ENCODE data around the gene SLC38A11.
"Not testable (repeated sequence)": the region's sequence is repeated elsewhere in the genome, so short reads cannot be mapped to it uniquely, and the experiment has no call there.

SLC38A11 gene

DNA sequence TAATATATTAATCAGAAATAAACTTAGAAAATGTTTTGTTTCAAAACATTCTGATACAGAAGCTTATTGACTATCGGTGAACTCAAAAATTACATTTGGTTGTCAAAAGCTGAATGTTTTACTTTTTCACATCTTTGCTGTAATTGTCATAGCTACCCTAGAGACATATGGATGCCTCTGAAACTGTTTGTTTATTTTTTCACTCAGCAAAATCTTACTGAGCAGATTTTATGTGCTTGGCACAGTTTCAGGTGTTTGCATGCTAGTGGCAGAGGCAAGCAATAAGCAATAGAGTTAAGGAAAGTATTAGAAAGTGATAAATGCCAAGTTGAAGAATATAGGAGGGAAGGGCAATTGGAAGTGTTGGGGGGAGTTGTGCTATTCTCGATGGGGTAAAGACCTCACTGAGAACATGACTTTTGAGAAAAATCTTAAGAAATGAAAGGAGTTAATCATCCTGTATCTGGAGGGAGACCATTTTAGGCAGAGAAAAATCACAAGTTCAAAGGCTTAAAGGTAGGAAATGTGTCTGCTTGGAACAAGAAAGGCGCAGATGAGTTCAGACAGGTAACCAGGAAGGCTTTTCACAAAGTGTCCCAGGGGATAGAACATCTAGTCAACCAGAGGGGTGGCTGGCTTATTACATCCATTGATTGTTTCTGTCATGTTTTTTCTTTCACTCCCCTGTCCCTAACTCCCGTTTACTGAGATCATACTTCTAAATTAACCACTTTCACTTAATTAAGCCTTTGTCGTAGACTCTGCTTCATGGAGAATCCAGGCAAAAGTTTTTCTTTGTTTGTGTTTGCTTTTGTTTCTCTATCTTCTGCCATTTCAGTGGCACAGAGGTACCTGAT is 86.5 kb downstream of the SLC38A11 start:
- no peaks in the 10 kb centered on the region for H3K4me1 ChIP-seq (ENCODE audit: control insufficient read depth in 2 of 2, insufficient read depth in 2 of 2, low read length in 2 of 2)
- H3K36me3 ChIP-seq (ENCODE audit: control insufficient read depth in 2 of 2, insufficient read depth in 2 of 2, low read length in 2 of 2), result no peaks in the 10 kb centered on the region
- H3K4me3 ChIP-seq (ENCODE audit: low read length in 2 of 2), result no peak overlapping the region
- H3K27ac ChIP-seq (ENCODE audit: low read depth in 2 of 2, low read length in 2 of 2), result no peak overlapping the region
- no peaks in the 10 kb centered on the region for H3K27me3 ChIP-seq (ENCODE audit: control insufficient read depth in 2 of 2, insufficient read depth in 2 of 2, low read length in 2 of 2)
- no peak overlapping the region for H3K9ac ChIP-seq (ENCODE audit: low read depth in 1 of 2, low read length in 2 of 2)
- H3K9me3 ChIP-seq (ENCODE audit: control insufficient read depth in 2 of 2, low read length in 2 of 2), result no peaks in the 10 kb centered on the region

- Histone ChIP-seq H3K9me3 (ENCODE audit: control insufficient read depth in 2 of 2, low read length in 2 of 2) (no peaks in the 10 kb centered on the region), H3K27ac (ENCODE audit: low read depth in 2 of 2, low read length in 2 of 2) (no peak overlapping the region), H3K36me3 (ENCODE audit: control insufficient read depth in 2 of 2, insufficient read depth in 2 of 2, low read length in 2 of 2) (no peaks in the 10 kb centered on the region), H3K9ac (ENCODE audit: low read depth in 1 of 2, low read length in 2 of 2) (no peak overlapping the region), H3K4me1 (ENCODE audit: control insufficient read depth in 2 of 2, insufficient read depth in 2 of 2, low read length in 2 of 2) (no peaks in the 10 kb centered on the region), H3K4me3 (ENCODE audit: low read length in 2 of 2) (no peak overlapping the region), H3K27me3 (ENCODE audit: control insufficient read depth in 2 of 2, insufficient read depth in 2 of 2, low read length in 2 of 2) (no peaks in the 10 kb centered on the region)
Observed at GRCh38 chr2:164867779-164868397, 87.4 kb downstream of the SLC38A11 start.

DNA sequence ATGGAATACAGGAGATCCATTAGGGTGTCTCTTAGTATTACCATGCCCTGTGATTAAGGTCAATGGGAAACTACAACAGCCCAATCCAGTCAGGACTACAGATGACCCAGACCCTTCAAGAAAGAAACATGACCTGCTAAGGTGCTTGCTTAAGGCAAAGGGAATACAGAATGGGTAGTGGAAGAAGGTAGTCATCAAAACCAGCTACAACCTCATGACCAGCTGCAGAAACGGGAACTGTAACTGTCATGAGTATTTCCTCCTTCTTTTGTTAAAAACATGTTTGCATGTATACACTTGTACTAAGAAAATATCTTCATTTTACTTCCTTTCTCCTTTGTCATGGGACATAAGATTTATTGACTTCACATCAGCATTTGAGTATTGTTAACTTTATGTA is 88.9 kb downstream of the SLC38A11 start:
- H3K4me3 ChIP-seq (ENCODE audit: low read length in 2 of 2); H3K9me3 ChIP-seq (ENCODE audit: control insufficient read depth in 2 of 2, low read length in 2 of 2); H3K4me1 ChIP-seq (ENCODE audit: control insufficient read depth in 2 of 2, insufficient read depth in 2 of 2, low read length in 2 of 2); H3K9ac ChIP-seq (ENCODE audit: low read depth in 1 of 2, low read length in 2 of 2); H3K27ac ChIP-seq (ENCODE audit: low read depth in 2 of 2, low read length in 2 of 2); H3K36me3 ChIP-seq (ENCODE audit: control insufficient read depth in 2 of 2, insufficient read depth in 2 of 2, low read length in 2 of 2); H3K27me3 ChIP-seq (ENCODE audit: control insufficient read depth in 2 of 2, insufficient read depth in 2 of 2, low read length in 2 of 2): not testable (repeated sequence)

GRCh38 chr2:164860694-164861042 is 94.7 kb downstream of the SLC38A11 start:
- Histone ChIP-seq H3K4me3 (ENCODE audit: low read length in 2 of 2) (no peak overlapping the region), H3K27me3 (ENCODE audit: control insufficient read depth in 2 of 2, insufficient read depth in 2 of 2, low read length in 2 of 2) (no peaks in the 10 kb centered on the region), H3K4me1 (ENCODE audit: control insufficient read depth in 2 of 2, insufficient read depth in 2 of 2, low read length in 2 of 2) (no peaks in the 10 kb centered on the region), H3K36me3 (ENCODE audit: control insufficient read depth in 2 of 2, insufficient read depth in 2 of 2, low read length in 2 of 2) (no peaks in the 10 kb centered on the region), H3K27ac (ENCODE audit: low read depth in 2 of 2, low read length in 2 of 2) (no peak overlapping the region), H3K9ac (ENCODE audit: low read depth in 1 of 2, low read length in 2 of 2) (no peak overlapping the region), H3K9me3 (ENCODE audit: control insufficient read depth in 2 of 2, low read length in 2 of 2) (no peaks in the 10 kb centered on the region)

DNA sequence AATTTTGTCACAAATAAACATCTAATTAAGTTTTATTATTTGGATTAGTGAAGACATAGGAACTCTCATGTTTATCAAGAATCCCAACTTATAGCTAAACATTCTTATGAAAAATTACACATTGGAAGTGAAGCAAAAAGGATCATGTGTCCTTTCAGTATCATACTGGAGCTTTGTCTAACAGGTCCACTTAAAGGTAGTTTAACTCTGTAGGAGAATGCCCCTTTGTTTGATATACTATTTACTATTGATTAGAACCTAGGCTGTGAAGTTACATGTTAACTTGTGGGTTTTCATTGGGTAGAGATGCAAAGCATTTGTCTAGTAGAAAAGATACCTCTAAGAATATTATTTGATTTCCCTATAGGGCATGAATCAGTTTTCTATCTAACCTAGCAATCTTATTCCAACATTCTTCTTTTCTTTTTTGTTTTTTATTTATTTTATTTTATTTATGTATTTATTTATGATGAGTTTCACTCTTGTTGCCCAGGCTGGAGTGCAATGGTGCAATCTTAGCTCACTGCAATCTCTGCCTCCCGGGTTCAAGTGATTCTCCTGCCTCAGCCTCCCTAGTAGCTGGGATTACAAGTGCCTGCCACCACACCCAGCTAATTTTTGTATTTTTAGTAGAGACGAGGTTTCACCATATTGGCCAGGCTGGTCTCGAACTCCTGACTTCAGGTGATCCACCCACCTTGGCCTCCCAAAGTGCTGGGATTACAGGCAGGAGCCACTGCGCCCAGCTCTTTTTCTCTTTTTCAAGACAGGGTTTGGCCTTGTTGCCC is 95.2 kb downstream of the SLC38A11 start:
- H3K4me1 ChIP-seq (ENCODE audit: control insufficient read depth in 2 of 2, insufficient read depth in 2 of 2, low read length in 2 of 2); H3K4me3 ChIP-seq (ENCODE audit: low read length in 2 of 2); H3K36me3 ChIP-seq (ENCODE audit: control insufficient read depth in 2 of 2, insufficient read depth in 2 of 2, low read length in 2 of 2); H3K27me3 ChIP-seq (ENCODE audit: control insufficient read depth in 2 of 2, insufficient read depth in 2 of 2, low read length in 2 of 2); H3K9ac ChIP-seq (ENCODE audit: low read depth in 1 of 2, low read length in 2 of 2); H3K9me3 ChIP-seq (ENCODE audit: control insufficient read depth in 2 of 2, low read length in 2 of 2); H3K27ac ChIP-seq (ENCODE audit: low read depth in 2 of 2, low read length in 2 of 2): not testable (repeated sequence)

- H3K27ac ChIP-seq (ENCODE audit: low read depth in 2 of 2, low read length in 2 of 2), result no peak overlapping the region
- no peak overlapping the region for H3K4me3 ChIP-seq (ENCODE audit: low read length in 2 of 2)
- H3K9ac ChIP-seq (ENCODE audit: low read depth in 1 of 2, low read length in 2 of 2), result no peak overlapping the region
- no peaks in the 10 kb centered on the region for H3K27me3 ChIP-seq (ENCODE audit: control insufficient read depth in 2 of 2, insufficient read depth in 2 of 2, low read length in 2 of 2)
- H3K9me3 ChIP-seq (ENCODE audit: control insufficient read depth in 2 of 2, low read length in 2 of 2), result no peaks in the 10 kb centered on the region
- no peaks in the 10 kb centered on the region for H3K4me1 ChIP-seq (ENCODE audit: control insufficient read depth in 2 of 2, insufficient read depth in 2 of 2, low read length in 2 of 2)
- no peaks in the 10 kb centered on the region for H3K36me3 ChIP-seq (ENCODE audit: control insufficient read depth in 2 of 2, insufficient read depth in 2 of 2, low read length in 2 of 2)
Observed at GRCh38 chr2:164859251-164859818, 96.0 kb downstream of the SLC38A11 start.

DNA sequence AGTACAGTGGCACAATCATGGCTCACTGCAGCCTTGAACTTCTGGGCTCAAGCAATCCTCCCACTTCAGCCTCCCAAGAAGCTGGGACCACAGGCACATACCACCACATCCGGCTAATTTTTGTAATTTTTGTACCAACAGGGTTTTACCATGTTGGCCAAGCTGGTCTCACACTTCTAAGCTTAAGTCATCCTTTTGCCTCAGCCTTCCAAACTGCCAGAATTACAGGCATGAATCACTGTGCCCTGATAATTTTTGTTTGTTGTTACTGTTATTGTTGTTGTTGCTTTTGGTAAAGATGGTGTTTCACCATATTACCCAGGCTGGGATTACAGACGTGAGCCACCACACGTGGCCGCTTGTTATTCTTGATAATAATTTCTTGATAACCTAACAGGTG is 103.2 kb downstream of the SLC38A11 start:
- H3K27me3 ChIP-seq (ENCODE audit: control insufficient read depth in 2 of 2, insufficient read depth in 2 of 2, low read length in 2 of 2), result no peaks in the 10 kb centered on the region
- no peaks in the 10 kb centered on the region for H3K9me3 ChIP-seq (ENCODE audit: control insufficient read depth in 2 of 2, low read length in 2 of 2)
- H3K4me1 ChIP-seq (ENCODE audit: control insufficient read depth in 2 of 2, insufficient read depth in 2 of 2, low read length in 2 of 2), result no peaks in the 10 kb centered on the region
- no peak overlapping the region for H3K27ac ChIP-seq (ENCODE audit: low read depth in 2 of 2, low read length in 2 of 2)
- H3K9ac ChIP-seq (ENCODE audit: low read depth in 1 of 2, low read length in 2 of 2), result no peak overlapping the region
- H3K4me3 ChIP-seq (ENCODE audit: low read length in 2 of 2), result no peak overlapping the region
- no peaks in the 10 kb centered on the region for H3K36me3 ChIP-seq (ENCODE audit: control insufficient read depth in 2 of 2, insufficient read depth in 2 of 2, low read length in 2 of 2)

GRCh38 chr2:164850235-164850634 is 105.1 kb downstream of the SLC38A11 start:
- Histone ChIP-seq H3K9ac (ENCODE audit: low read depth in 1 of 2, low read length in 2 of 2) (no peak overlapping the region), H3K9me3 (ENCODE audit: control insufficient read depth in 2 of 2, low read length in 2 of 2) (no peaks in the 10 kb centered on the region), H3K4me3 (ENCODE audit: low read length in 2 of 2) (no peak overlapping the region), H3K27me3 (ENCODE audit: control insufficient read depth in 2 of 2, insufficient read depth in 2 of 2, low read length in 2 of 2) (no peaks in the 10 kb centered on the region), H3K36me3 (ENCODE audit: control insufficient read depth in 2 of 2, insufficient read depth in 2 of 2, low read length in 2 of 2) (no peaks in the 10 kb centered on the region), H3K4me1 (ENCODE audit: control insufficient read depth in 2 of 2, insufficient read depth in 2 of 2, low read length in 2 of 2) (no peaks in the 10 kb centered on the region), H3K27ac (ENCODE audit: low read depth in 2 of 2, low read length in 2 of 2) (no peak overlapping the region)

GRCh38 chr2:164849506-164849905 is 105.8 kb downstream of the SLC38A11 start:
- H3K9ac ChIP-seq (ENCODE audit: low read depth in 1 of 2, low read length in 2 of 2), result no peak overlapping the region
- H3K4me3 ChIP-seq (ENCODE audit: low read length in 2 of 2), result no peak overlapping the region
- no peaks in the 10 kb centered on the region for H3K36me3 ChIP-seq (ENCODE audit: control insufficient read depth in 2 of 2, insufficient read depth in 2 of 2, low read length in 2 of 2)
- H3K27ac ChIP-seq (ENCODE audit: low read depth in 2 of 2, low read length in 2 of 2), result no peak overlapping the region
- H3K9me3 ChIP-seq (ENCODE audit: control insufficient read depth in 2 of 2, low read length in 2 of 2), result no peaks in the 10 kb centered on the region
- H3K27me3 ChIP-seq (ENCODE audit: control insufficient read depth in 2 of 2, insufficient read depth in 2 of 2, low read length in 2 of 2), result no peaks in the 10 kb centered on the region
- no peaks in the 10 kb centered on the region for H3K4me1 ChIP-seq (ENCODE audit: control insufficient read depth in 2 of 2, insufficient read depth in 2 of 2, low read length in 2 of 2)

All from mucosa of rectum (tissue), 2 donors.